ENCODE measurements around the gene MTSS2.
"Not testable (repeated sequence)": the region's sequence is repeated elsewhere in the genome, so short reads cannot be mapped to it uniquely, and the experiment has no call there.

MTSS2 gene

GRCh38 chr16:70676675-70677498 is 9.0 kb downstream of the MTSS2 start:
- in situ Hi-C loops (cut with MboI; ENCODE audit: low sequenced_read_pairs) = no loop called here

- in situ Hi-C loops (cut with MboI; ENCODE audit: low sequenced_read_pairs) = no loop called here
Observed at GRCh38 chr16:70675851-70676513, 9.9 kb downstream of the MTSS2 start.

GRCh38 chr16:70674221-70675014 is 11.4 kb downstream of the MTSS2 start:
- in situ Hi-C loops (cut with MboI; ENCODE audit: low sequenced_read_pairs) = no loop called here

GRCh38 chr16:70670938-70671337 is 14.9 kb downstream of the MTSS2 start:
- in situ Hi-C loops (cut with MboI; ENCODE audit: low sequenced_read_pairs) = not testable (repeated sequence)

GRCh38 chr16:70670175-70670574 is 15.7 kb downstream of the MTSS2 start:
- in situ Hi-C loops (cut with MboI; ENCODE audit: low sequenced_read_pairs) = no loop called here

GRCh38 chr16:70665806-70666735 is 19.8 kb downstream of the MTSS2 start:
- in situ Hi-C loops (cut with MboI; ENCODE audit: low sequenced_read_pairs) = no loop called here

GRCh38 chr16:70665113-70665694 is 20.6 kb downstream of the MTSS2 start:
- in situ Hi-C loops (cut with MboI; ENCODE audit: low sequenced_read_pairs) = no loop called here

- in situ Hi-C loops (cut with MboI; ENCODE audit: low sequenced_read_pairs) = no loop called here
Observed at GRCh38 chr16:70664325-70665112, 21.3 kb downstream of the MTSS2 start.

- in situ Hi-C loops (cut with MboI; ENCODE audit: low sequenced_read_pairs) = no loop called here
Observed at GRCh38 chr16:70663524-70664324, 22.1 kb downstream of the MTSS2 start.

GRCh38 chr16:70662991-70663523 is 22.8 kb downstream of the MTSS2 start:
- in situ Hi-C loops (cut with MboI; ENCODE audit: low sequenced_read_pairs) = no loop called here

GRCh38 chr16:70661918-70662641 is 23.8 kb downstream of the MTSS2 start:
- in situ Hi-C loops (cut with MboI; ENCODE audit: low sequenced_read_pairs) = no loop called here

GRCh38 chr16:70661534-70661917 is 24.3 kb downstream of the MTSS2 start:
- in situ Hi-C loops (cut with MboI; ENCODE audit: low sequenced_read_pairs) = no loop called here

- in situ Hi-C loops (cut with MboI; ENCODE audit: low sequenced_read_pairs) = no loop called here
Observed at GRCh38 chr16:70660672-70661350, 25.0 kb downstream of the MTSS2 start.

GRCh38 chr16:70659953-70660671 is 25.7 kb downstream of the MTSS2 start:
- in situ Hi-C loops (cut with MboI; ENCODE audit: low sequenced_read_pairs) = no loop called here

- in situ Hi-C loops (cut with MboI; ENCODE audit: low sequenced_read_pairs) = no loop called here
Observed at GRCh38 chr16:70659546-70659945, 26.3 kb downstream of the MTSS2 start.

- in situ Hi-C loops (cut with MboI; ENCODE audit: low sequenced_read_pairs) = no loop called here
Observed at GRCh38 chr16:70658921-70659320, 26.9 kb downstream of the MTSS2 start.

All from hTERT RPE-1 (cell line).